Gastrocnemius medialis (tissue), 4 donors: Measurements from ENCODE around the gene ALK. TPM values are rescaled to one million over a fixed set of nuclear protein-coding genes. Genes with fewer than 3 reads are reported as not detected.
"Not testable (repeated sequence)": the region's sequence is repeated elsewhere in the genome, so short reads cannot be mapped to it uniquely, and the experiment has no call there.

Experiments used
- ATAC-seq, 2 donors: fragments of 150-250 bp; one replicate each; pipeline ENCODE4 v1.9.1; 2016
- DNase-seq, 2 donors: peaks; one replicate each; pipeline ENCODE4 v3.0.0-alpha.2; 2019
- H3K27ac ChIP-seq, 4 donors: fragments of 200-600 bp; sonication (generic); 1 replicate in 1 of 4; 2 replicates in 3 of 4; pipeline ENCODE4 v1.5.1; 2016 to 2018; ENCODE audit warnings: mild to moderate bottlenecking in 2 of 4, moderate library complexity in 1 of 4
- H3K27me3 ChIP-seq, 3 donors: fragments of 200-600 bp; sonication (generic) in 2 of 3; 1 replicate in 1 of 3; 2 replicates in 2 of 3; pipeline versions ENCODE4 v1.5.1 to v1.6.0; 2016 to 2019; ENCODE audit warnings: mild to moderate bottlenecking in 1 of 3, moderate library complexity in 1 of 3
- H3K36me3 ChIP-seq, 2 donors: fragments of 200-600 bp; sonication (generic) in 1 of 2; one replicate each; pipeline ENCODE4 v1.5.1; 2017 to 2018
- H3K4me1 ChIP-seq, 2 donors: fragments of 200-600 bp; sonication (generic) in 1 of 2; one replicate each; pipeline ENCODE4 v1.5.1; 2016 to 2017; ENCODE audit warnings: mild to moderate bottlenecking in 2 of 2
- H3K4me3 ChIP-seq, 4 donors: fragments of 200-600 bp; sonication (generic) in 3 of 4; 1 replicate in 1 of 4; 2 replicates in 3 of 4; pipeline ENCODE4 v1.5.1; 2016 to 2019; ENCODE audit warnings: mild to moderate bottlenecking in 2 of 4
- H3K9me3 ChIP-seq, 3 donors: fragments of 200-600 bp; sonication (generic) in 2 of 3; 1 replicate in 1 of 3; 2 replicates in 2 of 3; pipeline ENCODE4 v1.5.1; 2016 to 2019
- POLR2A ChIP-seq, 2 donors: fragments of 450-650 bp; IDR thresholded peaks; one replicate each; pipeline ENCODE4 v1.6.1; 2017; ENCODE audit warnings: antibody characterized with exemption in 2 of 2, mild to moderate bottlenecking in 2 of 2, moderate library complexity in 2 of 2
- in situ Hi-C, 4 donors: fragments of 200-750 bp; cut with MboI; loops; one replicate each; pipeline versions ENCODE4 v1.15.0 to v1.8.0; 2017; ENCODE audit warnings: low sequenced_read_pairs in 4 of 4
- intact Hi-C: fragments of 100-400 bp; cut with DNase I; formaldehyde crosslinking; loops from one replicate; pipeline ENCODE4 v1.15.1; 2023; ENCODE audit warnings: low total_unique reads
- total RNA-seq, 4 donors: library from RNA; depleted of rRNA; stranded (reverse); fragments of >200 nt; gene quantifications; one replicate each; pipeline versions ENCODE4 v1.1.0 to v1.2.3, GENCODE V29; 2016
- TF ChIP-seq, protein P1 (sequence below), 5 experiments: fragments of 450-650 bp in 3 of 5; fragments of 200-600 bp in 2 of 5; sonication (generic) in 2 of 5; IDR thresholded peaks in 4 of 5; conservative IDR thresholded peaks in 1 of 5; 1 replicate in 4 of 5; 2 replicates in 1 of 5; pipeline ENCODE4 v1.5.1; 2016 to 2019; ENCODE audit warnings: antibody characterized with exemption in 5 of 5, mild to moderate bottlenecking in 3 of 5, moderate library complexity in 3 of 5

The ALK gene
- total RNA-seq, 4 donors from 2014 or later = not detected

- no peaks in the 10 kb centered on the region for H3K4me1 ChIP-seq
- no peaks in the 10 kb centered on the region for H3K9me3 ChIP-seq
- H3K27ac ChIP-seq = no peak overlapping the region
- in situ Hi-C loops (no loop called here), intact Hi-C loops (no loop called here)
- TF ChIP-seq POLR2A (IDR thresholded peaks at IDR 0.05) = no peak
- TF ChIP-seq, protein P1, sequence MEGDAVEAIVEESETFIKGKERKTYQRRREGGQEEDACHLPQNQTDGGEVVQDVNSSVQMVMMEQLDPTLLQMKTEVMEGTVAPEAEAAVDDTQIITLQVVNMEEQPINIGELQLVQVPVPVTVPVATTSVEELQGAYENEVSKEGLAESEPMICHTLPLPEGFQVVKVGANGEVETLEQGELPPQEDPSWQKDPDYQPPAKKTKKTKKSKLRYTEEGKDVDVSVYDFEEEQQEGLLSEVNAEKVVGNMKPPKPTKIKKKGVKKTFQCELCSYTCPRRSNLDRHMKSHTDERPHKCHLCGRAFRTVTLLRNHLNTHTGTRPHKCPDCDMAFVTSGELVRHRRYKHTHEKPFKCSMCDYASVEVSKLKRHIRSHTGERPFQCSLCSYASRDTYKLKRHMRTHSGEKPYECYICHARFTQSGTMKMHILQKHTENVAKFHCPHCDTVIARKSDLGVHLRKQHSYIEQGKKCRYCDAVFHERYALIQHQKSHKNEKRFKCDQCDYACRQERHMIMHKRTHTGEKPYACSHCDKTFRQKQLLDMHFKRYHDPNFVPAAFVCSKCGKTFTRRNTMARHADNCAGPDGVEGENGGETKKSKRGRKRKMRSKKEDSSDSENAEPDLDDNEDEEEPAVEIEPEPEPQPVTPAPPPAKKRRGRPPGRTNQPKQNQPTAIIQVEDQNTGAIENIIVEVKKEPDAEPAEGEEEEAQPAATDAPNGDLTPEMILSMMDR (IDR thresholded peaks at IDR 0.05 in 4 of 5, conservative IDR thresholded peaks at IDR 0.05 in 1 of 5) = no peak
- no peaks in the 10 kb centered on the region for H3K36me3 ChIP-seq
- ATAC-seq (no peak), DNase-seq (no peak)
- no peaks in the 10 kb centered on the region for H3K27me3 ChIP-seq
- H3K4me3 ChIP-seq = no peak overlapping the region
These were observed 671.6 kb downstream of the ALK start for GRCh38 chr2:29249666-29250253.

- in situ Hi-C loops = no loop called here
- H3K4me1 ChIP-seq = no peaks in the 10 kb centered on the region
- H3K27ac ChIP-seq = no peak overlapping the region
- DNase-seq (no peak), ATAC-seq (no peak)
- H3K9me3 ChIP-seq = no peaks in the 10 kb centered on the region
- intact Hi-C loops = no loop called here
- H3K36me3 ChIP-seq = no peaks in the 10 kb centered on the region
- no peak overlapping the region for H3K4me3 ChIP-seq
- TF ChIP-seq POLR2A (IDR thresholded peaks at IDR 0.05) = no peak
- TF ChIP-seq, protein P1 (IDR thresholded peaks at IDR 0.05 in 4 of 5, conservative IDR thresholded peaks at IDR 0.05 in 1 of 5) = no peak
- no peaks in the 10 kb centered on the region for H3K27me3 ChIP-seq
These were observed 674.0 kb downstream of the ALK start for GRCh38 chr2:29247336-29247914.

DNA sequence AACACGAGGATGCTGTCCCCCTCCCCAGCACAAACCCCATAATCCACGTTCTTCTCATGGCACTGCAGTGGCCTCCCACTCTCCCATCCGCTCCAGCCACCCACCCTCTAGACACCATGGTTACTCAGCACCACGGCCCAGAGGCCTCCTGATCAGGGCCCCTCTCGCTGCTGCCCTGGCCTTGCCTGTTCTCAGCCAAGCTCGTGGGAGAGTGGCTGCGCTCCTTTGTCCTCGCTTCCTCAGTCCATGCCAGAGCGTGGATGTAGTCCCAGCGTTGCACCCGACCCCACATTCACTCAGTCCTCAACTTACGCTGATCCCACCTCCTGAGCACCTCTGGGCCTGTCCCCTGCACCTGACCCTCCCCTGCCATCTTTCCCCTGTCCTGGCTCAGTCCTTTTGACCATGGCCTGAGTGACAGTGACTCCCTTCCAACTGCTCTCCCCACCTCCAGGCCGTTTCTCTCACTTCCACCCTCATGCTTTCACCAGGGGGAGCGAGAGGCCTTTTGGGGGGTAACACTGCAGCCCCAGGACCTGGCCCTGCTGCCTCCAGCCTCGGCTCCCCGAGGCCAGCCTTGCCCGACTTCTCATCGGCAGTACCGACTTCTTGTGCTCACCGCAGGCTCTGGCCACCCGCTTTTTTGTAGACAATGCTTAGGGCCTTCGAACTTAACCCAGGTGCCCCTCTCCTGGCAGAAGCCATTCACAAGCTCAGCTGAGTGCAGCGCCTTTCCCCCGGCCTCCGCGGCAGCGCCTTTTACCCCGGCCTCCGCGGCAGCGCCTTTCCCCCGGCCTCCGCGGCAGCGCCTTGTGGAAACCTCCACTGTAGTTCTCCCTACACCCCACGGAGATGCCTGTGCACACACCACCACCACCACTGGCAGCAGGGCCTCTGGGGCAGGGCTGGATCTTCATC lies 674.7 kb downstream of the ALK start:
- Histone ChIP-seq H3K27ac (no peak overlapping the region), H3K4me1 (no peaks in the 10 kb centered on the region), H3K4me3 (no peak overlapping the region), H3K27me3 (no peaks in the 10 kb centered on the region), H3K36me3 (no peaks in the 10 kb centered on the region), H3K9me3 (no peaks in the 10 kb centered on the region)
- no peak for TF ChIP-seq POLR2A (IDR thresholded peaks at IDR 0.05)
- TF ChIP-seq, protein P1 (IDR thresholded peaks at IDR 0.05 in 4 of 5, conservative IDR thresholded peaks at IDR 0.05 in 1 of 5) = no peak
- in situ Hi-C loops = no loop called here
- no peak for DNase-seq
- no peak for ATAC-seq
- intact Hi-C loops = no loop called here

DNA sequence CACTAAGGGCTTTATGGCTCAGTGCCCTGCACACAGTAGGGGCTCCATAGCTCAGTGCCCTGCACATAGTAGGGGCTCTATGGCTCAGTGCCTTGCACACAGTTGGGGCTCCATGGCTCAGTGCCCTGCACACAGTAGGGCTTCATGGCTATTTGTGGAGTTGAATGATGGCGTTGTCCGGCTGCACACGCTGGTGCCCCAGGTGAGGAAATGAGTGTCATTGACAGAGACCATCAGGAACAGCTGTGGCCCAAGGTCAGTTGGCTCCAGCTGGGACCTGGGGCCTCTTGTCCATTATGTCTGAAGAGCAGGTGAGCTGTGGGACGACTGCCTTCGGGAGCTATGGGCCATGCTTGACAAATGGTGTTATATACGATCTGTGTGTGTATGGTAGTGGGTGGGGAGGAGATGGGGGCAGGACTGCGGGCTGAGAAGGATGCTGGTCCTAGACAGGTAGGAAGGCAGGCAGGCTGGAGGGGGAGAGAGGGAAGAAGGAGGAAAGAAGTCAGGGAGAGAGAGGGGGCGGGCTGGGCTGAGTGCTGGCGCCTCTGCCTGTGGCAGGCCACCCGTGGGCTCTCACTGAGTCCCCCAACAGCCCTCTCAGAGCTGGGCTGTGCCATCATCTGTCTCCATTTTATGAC lies 675.5 kb downstream of the ALK start:
- Histone ChIP-seq H3K4me1 (no peaks in the 10 kb centered on the region), H3K36me3 (no peaks in the 10 kb centered on the region), H3K27me3 (peaks cover 0 to 5% (median 0%) of the 10 kb centered on the region in 3 donors), H3K9me3 (no peaks in the 10 kb centered on the region), H3K4me3 (no peak overlapping the region), H3K27ac (no peak overlapping the region)
- DNase-seq (no peak), ATAC-seq (no peak)
- TF ChIP-seq, protein P1 (IDR thresholded peaks at IDR 0.05 in 4 of 5, conservative IDR thresholded peaks at IDR 0.05 in 1 of 5) = no peak
- TF ChIP-seq POLR2A (IDR thresholded peaks at IDR 0.05) = no peak
- in situ Hi-C loops = no loop called here
- intact Hi-C loops = no loop called here

- DNase-seq, H3K27me3 ChIP-seq, H3K36me3 ChIP-seq, H3K4me3 ChIP-seq, ATAC-seq, intact Hi-C loops, in situ Hi-C loops, H3K27ac ChIP-seq, H3K4me1 ChIP-seq, H3K9me3 ChIP-seq: not testable (repeated sequence)
These were observed 676.2 kb downstream of the ALK start for GRCh38 chr2:29245035-29245741.
